HL-60 (cell line): ENCODE measurements around the gene PRIMPOL.

Experiments used
- DNase-seq, 2 experiments: peaks; one replicate each; pipeline ENCODE4 v3.0.0-alpha.2; 2010 to 2020; ENCODE audit warnings: low read depth in 1 of 2, low spot score in 1 of 2
- H3K27ac ChIP-seq: fragments of 250-450 bp; sonication (Bioruptor Pico); replicated peaks from 2 replicates; pipeline ENCODE4 v1.5.1; 2020; ENCODE audit warnings: mild to moderate bottlenecking, moderate library complexity
- H3K27me3 ChIP-seq: fragments of 250-450 bp; sonication (Bioruptor Pico); 2 replicates; pipeline ENCODE4 v1.5.1; 2021; ENCODE audit warnings: mild to moderate bottlenecking, moderate library complexity; ENCODE audit not compliant: insufficient read depth, poor library complexity, severe bottlenecking
- H3K4me3 ChIP-seq: replicated peaks from 2 replicates; pipeline ENCODE4 v1.5.1; 2011; ENCODE audit warnings: mild to moderate bottlenecking, control low read depth, low read length; ENCODE audit not compliant: insufficient read depth
- CTCF ChIP-seq: IDR thresholded peaks from one replicate; pipeline ENCODE4 v1.5.1; 2011; ENCODE audit warnings: low read length, control low read depth, inconsistent platforms; ENCODE audit not compliant: insufficient read depth
- GABPA ChIP-seq: IDR thresholded peaks from 2 replicates; pipeline ENCODE4 v1.6.1; 2012; ENCODE audit warnings: low read depth
- POLR2AphosphoS5 ChIP-seq: IDR thresholded peaks from 2 replicates; pipeline ENCODE4 v1.6.1; 2012; ENCODE audit warnings: low read depth
- REST ChIP-seq: IDR thresholded peaks from 2 replicates; pipeline ENCODE4 v1.6.1; 2012; ENCODE audit warnings: low read depth; ENCODE audit not compliant: insufficient replicate concordance
- SPI1 ChIP-seq: IDR thresholded peaks from 2 replicates; pipeline ENCODE4 v1.6.1; 2012; ENCODE audit warnings: low read depth, mild to moderate bottlenecking, borderline replicate concordance

PRIMPOL gene

GRCh38 chr4:184664445-184665210 is 15.1 kb downstream of the PRIMPOL start:
- TF ChIP-seq POLR2AphosphoS5 (no peak), REST (no peak), GABPA (no peak), SPI1 (no peak), CTCF (no peak)
- peak in 1 of 2 experiments; percentile 20 for DNase-seq
- Histone ChIP-seq H3K4me3 (no peak overlapping the region), H3K27me3 (no peaks in the 10 kb centered on the region), H3K27ac (no peak overlapping the region)

GRCh38 chr4:184666670-184667069 is 17.1 kb downstream of the PRIMPOL start:
- TF ChIP-seq REST (no peak), GABPA (no peak), SPI1 (no peak), POLR2AphosphoS5 (no peak), CTCF (no peak)
- Histone ChIP-seq H3K27ac (no peak overlapping the region), H3K27me3 (no peaks in the 10 kb centered on the region), H3K4me3 (no peak overlapping the region)
- DNase-seq, result no peak

GRCh38 chr4:184668096-184668495 is 18.6 kb downstream of the PRIMPOL start:
- no peak for DNase-seq
- H3K27me3 ChIP-seq, result no peaks in the 10 kb centered on the region
- peak overlapping the region; percentile 65 for H3K27ac ChIP-seq
- TF ChIP-seq REST, result no peak
- no peak for TF ChIP-seq SPI1
- no peak for TF ChIP-seq CTCF
- no peak for TF ChIP-seq GABPA
- no peak for TF ChIP-seq POLR2AphosphoS5
- H3K4me3 ChIP-seq, result no peak overlapping the region
